ENCODE data around the gene SLC17A9.
A peak's percentile ranks its signal among the peaks of the same experiment; 100 is the strongest.

SLC17A9 gene

GRCh38 chr20:62984666-62985443 lies 32.3 kb downstream of the SLC17A9 start:
- no peak for DNase-seq (ENCODE audit: low spot score)

DNA sequence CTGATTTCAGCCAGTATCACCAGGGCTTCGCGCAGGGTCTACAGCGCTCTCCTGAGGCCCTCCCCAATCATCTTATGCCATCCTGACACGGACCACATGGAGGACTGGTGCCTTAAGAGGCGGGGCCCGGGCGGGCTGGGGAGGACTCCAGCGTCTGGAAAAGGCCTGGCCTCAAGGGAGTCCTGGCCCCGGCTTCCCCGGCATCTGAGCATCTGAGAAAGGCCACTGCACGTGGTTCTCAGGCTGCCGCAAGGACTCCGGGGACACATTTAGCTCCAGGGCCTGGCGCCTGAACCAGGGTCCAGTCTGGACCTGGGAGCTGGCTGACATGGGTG lies 32.9 kb downstream of the SLC17A9 start:
- DNase-seq (ENCODE audit: low spot score): no peak

DNA sequence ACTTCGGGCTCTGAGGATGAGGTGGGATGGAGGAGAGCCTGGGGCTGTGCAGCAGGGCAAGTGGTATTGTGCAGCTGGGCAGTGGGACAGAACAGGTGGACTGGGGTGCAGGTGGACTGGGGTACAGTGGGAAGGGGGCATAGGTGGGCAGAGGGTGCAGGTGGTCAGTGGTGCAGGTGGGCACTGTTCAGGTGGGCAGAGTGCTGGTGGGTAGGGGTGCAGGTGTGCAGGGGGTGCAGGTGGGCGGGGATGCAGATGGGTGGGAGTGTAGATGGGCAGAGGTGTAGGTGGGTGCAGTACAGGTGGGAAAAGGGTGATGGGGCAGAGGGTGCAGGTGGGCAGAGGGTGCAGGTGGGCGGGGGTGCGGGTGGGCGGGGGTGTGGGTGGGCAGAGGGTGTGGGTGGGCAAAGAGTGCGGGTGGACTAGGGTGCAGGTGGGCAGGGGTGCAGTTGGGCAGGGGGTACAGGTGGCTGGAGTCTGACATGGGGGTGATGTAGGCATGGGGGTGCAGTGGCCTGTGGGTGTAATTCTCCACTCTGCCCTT lies 33.8 kb downstream of the SLC17A9 start:
- DNase-seq (ENCODE audit: low spot score): no peak

DNA sequence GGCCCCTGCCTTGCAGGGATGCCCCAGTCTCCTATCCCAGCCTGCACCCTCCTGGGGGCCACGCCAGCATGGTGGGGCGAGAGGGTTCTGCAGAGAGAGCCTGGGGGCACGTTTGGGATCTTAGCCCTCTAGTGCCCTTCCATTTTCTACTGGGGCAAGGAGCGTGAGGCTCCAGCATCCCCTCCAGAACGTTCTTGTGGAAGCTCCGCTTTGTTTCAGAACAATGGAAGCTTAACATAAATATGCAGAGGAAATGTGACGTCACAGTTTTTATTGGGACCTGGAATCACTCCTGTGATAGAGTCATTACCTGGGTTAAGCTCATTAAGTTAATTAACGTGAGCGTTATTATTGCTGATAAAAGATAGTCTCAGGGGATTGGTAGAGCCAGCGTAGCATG lies 34.6 kb downstream of the SLC17A9 start:
- no peak for DNase-seq (ENCODE audit: low spot score)

DNA sequence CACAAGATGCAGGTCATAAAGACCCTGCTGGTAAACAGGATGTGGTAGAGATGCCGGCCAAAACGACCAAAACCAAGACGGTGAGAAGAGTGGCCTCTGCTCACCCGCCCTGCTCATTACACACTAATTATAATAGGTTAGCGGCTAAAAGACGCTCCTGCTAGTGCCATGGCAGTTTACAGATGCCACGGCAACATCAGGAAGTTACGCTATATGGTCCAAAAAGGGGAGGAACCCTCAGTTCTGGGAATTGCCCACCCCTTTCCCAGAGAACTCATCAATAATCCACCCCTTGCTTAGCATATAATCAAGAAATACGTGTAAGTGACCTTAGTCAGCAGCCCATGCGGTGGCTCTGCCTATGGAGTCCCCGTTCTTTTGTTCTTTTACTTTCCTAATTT lies 36.7 kb downstream of the SLC17A9 start:
- DNase-seq (ENCODE audit: low spot score): peak; percentile 24

DNA sequence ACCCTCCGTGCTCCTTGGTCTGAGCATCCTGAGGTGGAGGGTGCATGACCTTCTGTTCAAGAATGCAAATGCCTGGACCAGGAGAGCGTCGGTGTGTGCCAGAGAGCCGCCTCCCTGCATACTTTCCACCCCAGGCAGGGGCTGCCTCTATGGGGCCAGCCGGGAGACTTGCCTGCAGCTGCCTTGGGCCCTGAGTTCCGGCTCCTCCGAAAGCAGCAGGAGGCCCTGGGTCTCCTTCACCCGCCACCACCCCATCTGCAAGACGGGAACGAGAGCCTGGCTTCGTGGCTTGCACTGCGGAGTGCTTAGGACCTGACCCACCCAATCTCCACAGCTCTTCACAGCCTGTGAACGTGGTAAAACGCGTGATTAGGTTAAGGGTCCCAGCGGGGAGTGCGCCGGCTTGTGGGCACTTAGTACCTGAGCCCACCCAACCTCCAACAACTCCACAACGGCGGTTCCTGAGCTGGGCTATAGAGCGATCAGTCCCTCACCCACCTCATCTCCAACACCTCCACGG lies 37.9 kb downstream of the SLC17A9 start:
- no peak for DNase-seq (ENCODE audit: low spot score)

GRCh38 chr20:62991196-62991807 lies 38.8 kb downstream of the SLC17A9 start:
- DNase-seq (ENCODE audit: low spot score): no peak

DNA sequence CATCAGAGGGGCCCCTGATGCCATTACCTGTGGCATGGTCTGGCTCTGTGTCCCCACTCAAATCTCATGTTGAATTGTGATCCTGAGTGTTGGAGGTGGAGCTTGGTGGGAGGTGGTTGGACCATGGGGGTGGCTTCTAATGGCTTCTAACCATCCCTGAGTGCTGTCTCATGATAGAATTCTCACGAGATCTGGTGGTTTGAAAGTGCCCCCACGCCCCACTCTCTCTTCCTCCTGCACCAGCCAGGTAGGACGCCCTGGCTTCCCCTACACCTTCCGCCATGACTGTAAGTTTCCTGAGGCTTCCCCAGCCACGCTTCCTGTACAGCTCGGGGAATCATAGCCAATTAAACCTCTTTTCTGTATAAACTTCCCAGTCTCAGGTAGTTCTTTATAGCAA lies 39.4 kb downstream of the SLC17A9 start:
- DNase-seq (ENCODE audit: low spot score): no peak

DNA sequence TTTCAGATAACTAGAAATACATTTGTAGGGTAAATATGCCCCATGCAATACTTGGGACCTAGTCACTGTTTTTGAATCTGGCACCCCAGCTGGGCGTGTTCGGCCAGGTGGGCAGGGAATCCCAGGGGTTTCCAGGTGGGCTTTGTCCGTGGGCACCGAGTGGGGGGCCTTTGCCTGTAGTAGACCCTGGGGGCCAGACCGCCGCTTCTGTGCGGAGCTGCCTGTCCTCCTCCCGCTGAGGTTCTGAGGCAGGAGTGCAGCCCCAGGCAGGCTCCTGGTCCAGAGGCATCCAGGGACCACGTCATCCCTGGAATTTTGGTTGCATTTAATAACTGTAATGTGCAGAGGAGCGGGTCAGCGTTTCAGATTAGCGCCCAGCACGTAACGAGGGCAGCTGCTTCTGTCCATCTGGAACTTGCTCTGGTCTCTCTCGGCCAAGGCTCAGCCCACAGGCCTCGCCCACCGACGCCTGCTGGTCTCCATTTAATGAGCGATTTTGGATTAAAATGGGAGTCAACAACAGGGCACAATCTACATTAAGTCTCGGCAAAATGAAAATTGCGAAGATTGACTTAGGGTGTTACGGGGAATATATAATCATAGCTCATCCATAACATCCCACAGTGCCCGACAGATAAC lies 41.5 kb downstream of the SLC17A9 start:
- no peak for DNase-seq (ENCODE audit: low spot score)

GRCh38 chr20:62994869-62995281 lies 42.4 kb downstream of the SLC17A9 start:
- DNase-seq (ENCODE audit: low spot score): no peak

DNA sequence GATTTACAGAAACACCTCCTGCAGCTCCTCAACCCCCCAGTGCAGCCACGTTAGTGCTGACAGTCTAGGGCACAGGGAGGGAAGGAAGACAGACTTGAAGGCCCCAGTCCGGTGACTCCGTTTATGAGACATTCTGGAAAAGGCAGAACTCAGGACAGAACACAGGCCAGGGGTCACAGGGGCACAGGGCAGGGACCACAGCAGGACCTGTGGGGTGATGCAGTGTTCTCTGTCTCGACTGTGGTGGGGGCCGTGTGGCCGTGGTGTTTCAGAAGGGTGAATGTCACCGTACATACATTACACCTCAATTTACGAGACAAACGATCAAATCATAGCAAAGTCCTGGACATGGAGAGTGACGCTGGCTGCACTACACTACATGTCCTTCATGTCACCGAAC lies 43.0 kb downstream of the SLC17A9 start:
- no peak for DNase-seq (ENCODE audit: low spot score)

GRCh38 chr20:62995898-62996595 lies 43.5 kb downstream of the SLC17A9 start:
- no peak for DNase-seq (ENCODE audit: low spot score)

DNA sequence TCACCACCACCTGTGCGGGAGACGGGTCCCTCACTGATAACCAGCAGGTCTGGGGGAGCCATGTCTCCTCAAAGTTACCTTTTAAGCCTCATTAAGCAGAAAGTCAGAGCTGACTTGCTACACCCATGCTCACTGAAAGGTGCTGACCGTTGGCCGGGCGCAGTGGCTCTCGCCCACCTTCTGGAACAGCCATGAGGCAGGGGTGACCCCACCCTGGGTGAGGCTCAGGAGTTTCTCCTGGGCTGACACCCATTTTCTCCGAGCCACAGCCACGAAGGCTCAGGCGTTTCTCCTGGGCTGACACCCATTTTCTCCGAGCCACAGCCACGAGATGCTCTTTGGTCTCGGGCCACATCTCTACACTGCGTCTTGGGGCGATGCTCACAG lies 44.1 kb downstream of the SLC17A9 start:
- no peak for DNase-seq (ENCODE audit: low spot score)

GRCh38 chr20:62997417-62998035 lies 45.0 kb downstream of the SLC17A9 start:
- no peak for DNase-seq (ENCODE audit: low spot score)

- DNase-seq (ENCODE audit: low spot score): no peak
Measured at GRCh38 chr20:62998449-62998848, 45.9 kb downstream of the SLC17A9 start.

GRCh38 chr20:62999580-62999979 lies 47.1 kb downstream of the SLC17A9 start:
- DNase-seq (ENCODE audit: low spot score): no peak

- no peak for DNase-seq (ENCODE audit: low spot score)
Measured at GRCh38 chr20:63000036-63000435, 47.5 kb downstream of the SLC17A9 start.

DNA sequence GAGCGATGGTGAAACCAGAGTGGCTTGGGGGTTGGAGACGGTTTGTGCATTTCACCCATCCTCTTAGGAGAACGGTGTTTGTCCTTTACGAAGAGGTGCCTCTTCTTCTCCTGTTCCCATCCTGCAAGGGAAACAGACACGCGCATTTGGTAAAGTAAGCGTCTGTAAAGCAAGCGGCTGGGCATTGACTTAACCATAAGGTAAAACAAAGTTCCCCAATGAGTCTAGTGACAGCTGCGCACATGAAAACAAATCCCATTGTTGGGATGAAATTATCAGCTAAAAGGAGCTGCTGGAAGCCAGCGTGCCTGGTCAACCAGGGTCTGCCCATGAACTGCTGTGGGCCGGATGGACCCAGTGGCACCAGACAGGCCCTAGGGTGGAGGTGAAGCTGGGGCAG lies 48.4 kb downstream of the SLC17A9 start:
- DNase-seq (ENCODE audit: low spot score): no peak

- no peak for DNase-seq (ENCODE audit: low spot score)
Measured at GRCh38 chr20:63002511-63002910, 50.0 kb downstream of the SLC17A9 start.

DNA sequence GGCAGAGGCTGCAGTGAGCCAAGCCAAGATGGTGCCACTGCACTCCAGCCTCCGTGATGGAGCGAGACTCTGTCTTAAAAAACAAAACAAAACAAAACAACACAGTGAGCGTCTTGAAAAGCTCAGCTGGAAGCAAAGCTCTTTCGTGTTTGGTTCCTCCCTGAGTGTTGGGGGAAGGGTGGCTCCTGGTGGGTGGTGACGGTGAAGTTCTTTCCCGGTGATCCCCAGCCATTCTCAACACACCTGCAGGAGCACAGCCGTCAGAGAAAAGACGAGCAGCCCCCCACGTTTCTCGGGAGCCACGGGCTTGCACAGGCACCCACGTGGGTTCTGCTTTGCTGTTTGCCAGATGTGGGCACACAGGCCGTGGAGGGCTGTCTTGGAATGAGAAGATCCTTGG lies 51.0 kb downstream of the SLC17A9 start:
- no peak for DNase-seq (ENCODE audit: low spot score)

DNA sequence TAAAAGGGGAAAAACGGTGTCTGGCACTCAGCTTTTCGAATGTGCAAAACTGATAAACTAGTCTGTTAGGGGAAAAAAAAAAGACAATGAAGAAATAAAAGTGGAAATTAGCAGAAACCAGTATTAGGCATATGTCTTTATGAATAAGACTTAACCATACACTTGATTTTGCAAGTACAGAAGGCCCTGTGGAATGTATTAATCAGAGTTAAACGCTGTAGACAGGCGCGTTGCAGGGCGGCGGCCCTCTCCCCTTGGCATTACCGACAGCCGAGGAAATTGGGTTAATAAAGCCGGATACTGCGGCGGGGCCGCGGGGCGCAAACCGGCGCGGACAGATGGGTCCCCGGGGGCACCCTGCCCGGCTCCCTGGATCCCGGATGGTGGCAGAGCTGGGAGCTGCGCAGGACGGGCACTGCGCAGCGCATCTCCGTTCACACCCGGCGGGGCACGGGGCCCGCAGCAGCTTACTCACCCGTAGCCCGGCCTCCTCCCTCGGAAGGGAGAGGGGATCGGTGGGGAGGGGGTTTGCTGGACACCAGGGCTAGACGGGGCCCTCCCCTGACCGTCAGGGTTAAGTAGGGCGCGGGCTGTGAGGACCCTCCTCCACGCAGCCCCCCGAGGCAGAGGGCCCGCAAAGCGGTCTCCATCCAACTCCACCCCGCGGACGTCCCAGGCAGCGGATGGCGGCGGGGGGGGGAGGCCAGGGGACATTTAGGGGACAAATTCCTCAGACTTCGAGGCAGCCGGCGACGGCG lies 52.3 kb downstream of the SLC17A9 start:
- DNase-seq (ENCODE audit: low spot score): no peak
